Measurements from ENCODE around the gene PSMD3.

Gene PSMD3

DNA sequence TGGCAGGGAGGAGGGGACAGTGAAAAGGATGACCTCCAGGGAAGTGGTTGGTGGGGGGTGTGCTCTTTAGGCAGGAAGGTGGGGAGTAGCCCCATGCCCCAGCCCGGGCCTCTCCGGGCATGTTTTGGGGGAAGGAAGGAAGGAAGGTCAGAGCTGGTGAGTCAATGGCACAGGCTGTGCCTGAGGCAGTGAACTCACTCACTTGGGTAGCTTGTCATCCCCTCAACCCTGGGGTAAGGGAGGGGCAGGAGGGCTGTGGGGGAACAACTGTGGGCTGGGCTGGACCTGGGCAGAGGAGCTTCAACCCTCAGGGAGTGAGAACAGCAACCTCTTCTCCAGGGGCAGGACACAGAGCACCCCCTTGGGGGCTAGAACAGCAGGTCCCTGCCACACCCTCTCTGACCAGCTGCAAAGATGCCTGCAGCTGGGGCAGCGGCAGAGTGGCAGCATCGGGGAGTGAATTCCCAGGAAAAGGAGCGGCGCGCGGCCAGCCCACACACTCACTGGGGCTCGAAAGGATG is 40.9 kb downstream of the PSMD3 start:
- no peak for DNase-seq (ENCODE audit: low read depth)
- TF ChIP-seq CTCF (IDR thresholded peaks at IDR 0.05; ENCODE audit: control insufficient read depth, extremely low read depth, insufficient read depth) = no peak
- H3K4me3 ChIP-seq (ENCODE audit: low read depth, low read length) = no peak overlapping the region

DNA sequence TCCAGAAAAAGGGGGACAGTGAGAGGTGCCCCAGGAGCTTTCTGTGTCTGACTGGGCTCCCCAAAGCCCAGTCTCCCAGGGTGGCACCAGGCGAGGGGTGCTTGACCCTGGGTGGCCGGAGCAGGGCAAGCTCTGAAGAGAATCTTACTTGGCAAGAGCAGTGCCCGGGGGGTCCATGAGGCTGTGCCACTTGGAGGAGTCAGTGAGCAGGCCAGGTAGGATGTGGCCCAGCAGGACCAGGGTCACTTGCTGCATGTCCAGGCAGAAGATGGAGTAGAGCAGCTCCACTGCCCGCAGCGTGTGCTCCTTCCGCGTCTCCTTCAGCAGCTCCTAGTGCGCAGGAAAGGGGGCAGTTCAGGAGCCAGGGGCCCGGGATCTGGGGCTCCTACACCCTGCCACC is 41.9 kb downstream of the PSMD3 start:
- no peak overlapping the region for H3K4me3 ChIP-seq (ENCODE audit: low read depth, low read length)
- DNase-seq (ENCODE audit: low read depth) = no peak
- no peak for TF ChIP-seq CTCF (IDR thresholded peaks at IDR 0.05; ENCODE audit: control insufficient read depth, extremely low read depth, insufficient read depth)

GRCh38 chr17:40022961-40023541 is 42.4 kb downstream of the PSMD3 start:
- TF ChIP-seq CTCF (IDR thresholded peaks at IDR 0.05; ENCODE audit: control insufficient read depth, extremely low read depth, insufficient read depth) = no peak
- DNase-seq (ENCODE audit: low read depth) = no peak
- no peak overlapping the region for H3K4me3 ChIP-seq (ENCODE audit: low read depth, low read length)

- no peak overlapping the region for H3K4me3 ChIP-seq (ENCODE audit: low read depth, low read length)
- no peak for TF ChIP-seq CTCF (IDR thresholded peaks at IDR 0.05; ENCODE audit: control insufficient read depth, extremely low read depth, insufficient read depth)
- no peak for DNase-seq (ENCODE audit: low read depth)
These were observed 43.1 kb downstream of the PSMD3 start for GRCh38 chr17:40023590-40024292.

- no peak overlapping the region for H3K4me3 ChIP-seq (ENCODE audit: low read depth, low read length)
- no peak for TF ChIP-seq CTCF (IDR thresholded peaks at IDR 0.05; ENCODE audit: control insufficient read depth, extremely low read depth, insufficient read depth)
- DNase-seq (ENCODE audit: low read depth) = no peak
These were observed 44.3 kb downstream of the PSMD3 start for GRCh38 chr17:40024901-40025300.

DNA sequence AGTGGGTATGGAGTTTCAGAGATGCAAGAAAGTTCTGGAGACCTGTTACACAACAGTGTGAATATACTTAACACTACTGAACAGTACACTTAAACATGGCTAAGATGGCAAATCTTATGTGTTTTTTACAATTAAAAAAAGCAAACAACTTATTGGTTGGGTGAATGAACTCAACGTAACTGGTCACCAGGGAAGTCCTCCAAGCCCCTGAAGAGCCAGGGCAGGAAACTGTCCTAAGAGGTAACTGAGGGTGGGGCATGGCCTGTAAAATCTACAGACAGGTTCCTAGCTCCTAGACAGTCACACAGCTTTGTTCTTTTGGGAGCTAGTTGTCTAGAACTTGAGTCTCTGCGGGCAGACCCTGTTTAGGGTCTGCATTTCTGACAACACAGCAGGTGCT is 45.0 kb downstream of the PSMD3 start:
- no peak for TF ChIP-seq CTCF (IDR thresholded peaks at IDR 0.05; ENCODE audit: control insufficient read depth, extremely low read depth, insufficient read depth)
- DNase-seq (ENCODE audit: low read depth) = no peak
- no peak overlapping the region for H3K4me3 ChIP-seq (ENCODE audit: low read depth, low read length)

Data from LNCaP clone FGC (cell line).